ENCODE data around the gene ZBTB7C. TPM values are rescaled to one million over a fixed set of nuclear protein-coding genes. Genes with fewer than 3 reads are reported as not detected.

Gene ZBTB7C
- total RNA-seq, 1 donor from 2014 or later: 1.1 TPM

- no peak for DNase-seq (ENCODE audit: low read depth)
- Histone ChIP-seq H3K27me3 (ENCODE audit: control insufficient read depth, insufficient read depth, low read length) (no peaks in the 10 kb centered on the region), H3K36me3 (ENCODE audit: control insufficient read depth, insufficient read depth, low read length) (no peaks in the 10 kb centered on the region), H3K4me3 (ENCODE audit: low read depth, low read length) (no peak overlapping the region)
- TF ChIP-seq CTCF (IDR thresholded peaks at IDR 0.05; ENCODE audit: insufficient read depth, low read length, poor library complexity, severe bottlenecking): no peak
Observed at GRCh38 chr18:48000701-48001100, 408.5 kb downstream of the ZBTB7C start.

- Histone ChIP-seq H3K4me3 (ENCODE audit: low read depth, low read length) (no peak overlapping the region), H3K27me3 (ENCODE audit: control insufficient read depth, insufficient read depth, low read length) (no peaks in the 10 kb centered on the region), H3K36me3 (ENCODE audit: control insufficient read depth, insufficient read depth, low read length) (no peaks in the 10 kb centered on the region)
- DNase-seq (ENCODE audit: low read depth): no peak
- TF ChIP-seq CTCF (IDR thresholded peaks at IDR 0.05; ENCODE audit: insufficient read depth, low read length, poor library complexity, severe bottlenecking): no peak
Observed at GRCh38 chr18:47999801-48000248, 409.4 kb downstream of the ZBTB7C start.

GRCh38 chr18:47997338-47997780, 411.8 kb downstream of the ZBTB7C start:
- DNase-seq (ENCODE audit: low read depth): no peak
- peak; percentile 73 for TF ChIP-seq CTCF (IDR thresholded peaks at IDR 0.05; ENCODE audit: insufficient read depth, low read length, poor library complexity, severe bottlenecking)

GRCh38 chr18:47996091-47996541, 413.1 kb downstream of the ZBTB7C start:
- no peak for DNase-seq (ENCODE audit: low read depth)
- no peaks in the 10 kb centered on the region for H3K36me3 ChIP-seq (ENCODE audit: control insufficient read depth, insufficient read depth, low read length)
- no peak for TF ChIP-seq CTCF (IDR thresholded peaks at IDR 0.05; ENCODE audit: insufficient read depth, low read length, poor library complexity, severe bottlenecking)
- H3K4me3 ChIP-seq (ENCODE audit: low read depth, low read length): no peak overlapping the region
- no peaks in the 10 kb centered on the region for H3K27me3 ChIP-seq (ENCODE audit: control insufficient read depth, insufficient read depth, low read length)

More at GRCh38 chr18:47997338-47997780, 411.8 kb downstream of the ZBTB7C start:
- H3K36me3 ChIP-seq (ENCODE audit: control insufficient read depth, insufficient read depth, low read length): no peaks in the 10 kb centered on the region
- H3K27me3 ChIP-seq (ENCODE audit: control insufficient read depth, insufficient read depth, low read length): no peaks in the 10 kb centered on the region
- H3K4me3 ChIP-seq (ENCODE audit: low read depth, low read length): no peak overlapping the region

- Histone ChIP-seq H3K4me3 (ENCODE audit: low read depth, low read length) (no peak overlapping the region), H3K36me3 (ENCODE audit: control insufficient read depth, insufficient read depth, low read length) (no peaks in the 10 kb centered on the region), H3K27me3 (ENCODE audit: control insufficient read depth, insufficient read depth, low read length) (no peaks in the 10 kb centered on the region)
- no peak for DNase-seq (ENCODE audit: low read depth)
- TF ChIP-seq CTCF (IDR thresholded peaks at IDR 0.05; ENCODE audit: insufficient read depth, low read length, poor library complexity, severe bottlenecking): no peak
Observed at GRCh38 chr18:47995654-47996053, 413.5 kb downstream of the ZBTB7C start.

GRCh38 chr18:47993409-47993808, 415.8 kb downstream of the ZBTB7C start:
- no peak overlapping the region for H3K4me3 ChIP-seq (ENCODE audit: low read depth, low read length)
- no peaks in the 10 kb centered on the region for H3K36me3 ChIP-seq (ENCODE audit: control insufficient read depth, insufficient read depth, low read length)
- no peak for DNase-seq (ENCODE audit: low read depth)
- H3K27me3 ChIP-seq (ENCODE audit: control insufficient read depth, insufficient read depth, low read length): no peaks in the 10 kb centered on the region
- TF ChIP-seq CTCF (IDR thresholded peaks at IDR 0.05; ENCODE audit: insufficient read depth, low read length, poor library complexity, severe bottlenecking): no peak

All from kidney epithelial cell (primary cell).